Breast epithelium (tissue), 3 donors: ENCODE measurements around the gene IL24.

Experiments used
- CTCF ChIP-seq, 3 donors: fragments of 450-650 bp; IDR thresholded peaks; one replicate each; pipeline ENCODE4 v1.5.1; 2016 to 2017; ENCODE audit warnings: antibody characterized with exemption in 3 of 3, mild to moderate bottlenecking in 3 of 3, moderate library complexity in 3 of 3
- POLR2A ChIP-seq: fragments of 450-650 bp; IDR thresholded peaks from one replicate; pipeline ENCODE4 v1.6.1; 2016; ENCODE audit warnings: antibody characterized with exemption, mild to moderate bottlenecking, moderate library complexity
- POLR2AphosphoS5 ChIP-seq, 3 donors: sonication (generic); formaldehyde crosslinking; IDR thresholded peaks; one replicate each; pipeline ENCODE4 v1.6.1; 2017; ENCODE audit warnings: antibody characterized with exemption in 3 of 3

DNA sequence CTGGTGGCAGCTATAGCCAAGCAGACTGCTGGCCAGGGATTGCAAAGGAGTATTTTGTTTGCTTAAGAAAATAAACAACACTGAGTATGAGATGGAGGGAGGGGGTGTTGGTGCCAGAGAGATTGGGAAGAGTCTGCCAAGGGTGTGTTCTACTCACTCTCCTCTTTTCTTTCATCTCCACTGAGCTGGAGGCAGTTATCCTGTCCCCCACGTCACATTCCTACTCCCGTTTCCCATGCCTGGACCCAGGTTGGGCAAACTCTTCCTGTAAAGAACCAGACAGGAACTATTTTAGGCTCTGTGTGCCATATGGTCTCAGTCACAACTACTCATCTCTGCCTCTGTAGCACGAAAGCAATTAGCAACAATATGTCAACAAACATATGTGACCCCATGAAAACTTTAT lies 1.4 kb upstream of the IL24 start:
- TF ChIP-seq CTCF (IDR thresholded peaks at IDR 0.05) (no peak), POLR2A (no peak), POLR2AphosphoS5 (IDR thresholded peaks at IDR 0.05) (no peak)
